ENCODE measurements around the gene RNF8. TPM values are rescaled to one million over a fixed set of nuclear protein-coding genes. Genes with fewer than 3 reads are reported as not detected.
"Not testable (repeated sequence)": the region's sequence is repeated elsewhere in the genome, so short reads cannot be mapped to it uniquely, and the experiment has no call there.

Gene RNF8
- 10 to 100 TPM; 12.7 to 14.4 (median 13.4) TPM for polyA plus RNA-seq
- long read RNA-seq, donor 1, full-length matches to known transcripts = 1 of 23 reads
- long read RNA-seq, donor 1, partial matches to known transcripts = 22 of 23 reads
- long read RNA-seq, donor 1, other reads (novel, unspliced or antisense) = 0 of 23 reads
- long read RNA-seq, donor 2 = 0 reads
- long read RNA-seq, donor 3, full-length matches to known transcripts = 2 of 2 reads
- long read RNA-seq, donor 3, partial matches to known transcripts = 0 of 2 reads
- long read RNA-seq, donor 3, other reads (novel, unspliced or antisense) = 0 of 2 reads
- long read RNA-seq, donor 4 = 0 reads
- long read RNA-seq, donor 5 = 0 reads
- long read RNA-seq, donor 6, full-length matches to known transcripts = 2 of 8 reads
- long read RNA-seq, donor 6, partial matches to known transcripts = 6 of 8 reads
- long read RNA-seq, donor 6, other reads (novel, unspliced or antisense) = 0 of 8 reads
- long read RNA-seq, donor 7, full-length matches to known transcripts = 4 of 9 reads
- long read RNA-seq, donor 7, partial matches to known transcripts = 5 of 9 reads
- long read RNA-seq, donor 7, other reads (novel, unspliced or antisense) = 0 of 9 reads
- long read RNA-seq, donor 8 = 0 reads
- long read RNA-seq, donor 9 = 0 reads
- long read RNA-seq, donor 10, full-length matches to known transcripts = 1 of 9 reads
- long read RNA-seq, donor 10, partial matches to known transcripts = 8 of 9 reads
- long read RNA-seq, donor 10, other reads (novel, unspliced or antisense) = 0 of 9 reads

GRCh38 chr6:37353761-37354525, at the start of gene RNF8:
RNF8 (plus strand) TSS chr6:37353983; CDS start chr6:37354165, 182 bp downstream.
- H3K27ac ChIP-seq (ENCODE audit: low read depth in 1 of 3, low read length in 2 of 3) = peak within 1 kb of the TSS in 2 of 3 donors; percentile 57 to 58

GRCh38 chr6:37304766-37305165, 49.0 kb upstream of the RNF8 start:
- no peaks in the 10 kb centered on the region for H3K27me3 ChIP-seq (ENCODE audit: control insufficient read depth in 3 of 3, insufficient read depth in 3 of 3, low read length in 3 of 3)
- 97 to 98% (median 98%) methylated on average over 7 of the region's 7 CpGs for WGBS, 3 donors
- no peak overlapping the region for H3K27ac ChIP-seq (ENCODE audit: low read depth in 1 of 3, low read length in 2 of 3)
- no peak overlapping the region for H3K4me3 ChIP-seq (ENCODE audit: low read depth in 1 of 3, low read length in 3 of 3)
- peaks cover 9 to 29% (median 14%) of the 10 kb centered on the region in 3 donors for H3K36me3 ChIP-seq (ENCODE audit: control insufficient read depth in 3 of 3, insufficient read depth in 2 of 3, low read depth in 1 of 3, low read length in 3 of 3)
- DNase-seq (no peak), FAIRE-seq (no peak)
- peaks cover 0 to 3% (median 0%) of the 10 kb centered on the region in 3 donors for H3K4me1 ChIP-seq (ENCODE audit: control insufficient read depth in 3 of 3, insufficient read depth in 2 of 3, low read depth in 1 of 3, low read length in 2 of 3)
- H3K9me3 ChIP-seq (ENCODE audit: control insufficient read depth in 2 of 2, insufficient read depth in 1 of 2, low read depth in 1 of 2, low read length in 1 of 2) = no peaks in the 10 kb centered on the region

More at GRCh38 chr6:37353761-37354525, at the start of gene RNF8:
- DNase-seq (peak; percentile 84 to 94), FAIRE-seq (no peak)
- WGBS, 3 donors = 0 to 1% (median 0%) methylated on average over 51 to 54 of the region's 54 CpGs
- H3K4me1 ChIP-seq (ENCODE audit: control insufficient read depth in 3 of 3, insufficient read depth in 2 of 3, low read depth in 1 of 3, low read length in 2 of 3) = peaks cover 0 to 3% (median 0%) of the 10 kb centered on the region in 3 donors
- no peaks in the 10 kb centered on the region for H3K9me3 ChIP-seq (ENCODE audit: control insufficient read depth in 2 of 2, insufficient read depth in 1 of 2, low read depth in 1 of 2, low read length in 1 of 2)
- H3K27me3 ChIP-seq (ENCODE audit: control insufficient read depth in 3 of 3, insufficient read depth in 3 of 3, low read length in 3 of 3) = no peaks in the 10 kb centered on the region
- H3K36me3 ChIP-seq (ENCODE audit: control insufficient read depth in 3 of 3, insufficient read depth in 2 of 3, low read depth in 1 of 3, low read length in 3 of 3) = no peaks in the 10 kb centered on the region
- H3K4me3 ChIP-seq (ENCODE audit: low read depth in 1 of 3, low read length in 3 of 3) = peak within 1 kb of the TSS; percentile 87 to 99 (median 97)

GRCh38 chr6:37305841-37306425, 47.9 kb upstream of the RNF8 start:
- Histone ChIP-seq H3K4me1 (ENCODE audit: control insufficient read depth in 3 of 3, insufficient read depth in 2 of 3, low read depth in 1 of 3, low read length in 2 of 3) (peaks cover 0 to 3% (median 0%) of the 10 kb centered on the region in 3 donors), H3K36me3 (ENCODE audit: control insufficient read depth in 3 of 3, insufficient read depth in 2 of 3, low read depth in 1 of 3, low read length in 3 of 3) (peaks cover 9 to 28% (median 14%) of the 10 kb centered on the region in 3 donors), H3K27ac (ENCODE audit: low read depth in 1 of 3, low read length in 2 of 3) (no peak overlapping the region), H3K9me3 (ENCODE audit: control insufficient read depth in 2 of 2, insufficient read depth in 1 of 2, low read depth in 1 of 2, low read length in 1 of 2) (no peaks in the 10 kb centered on the region), H3K27me3 (ENCODE audit: control insufficient read depth in 3 of 3, insufficient read depth in 3 of 3, low read length in 3 of 3) (no peaks in the 10 kb centered on the region), H3K4me3 (ENCODE audit: low read depth in 1 of 3, low read length in 3 of 3) (no peak overlapping the region)
- 90 to 98% (median 94%) methylated on average over 4 of the region's 4 CpGs for WGBS, 3 donors
- DNase-seq (no peak), FAIRE-seq (no peak)

- peaks cover 6 to 26% (median 12%) of the 10 kb centered on the region in 3 donors for H3K36me3 ChIP-seq (ENCODE audit: control insufficient read depth in 3 of 3, insufficient read depth in 2 of 3, low read depth in 1 of 3, low read length in 3 of 3)
- no peaks in the 10 kb centered on the region for H3K9me3 ChIP-seq (ENCODE audit: control insufficient read depth in 2 of 2, insufficient read depth in 1 of 2, low read depth in 1 of 2, low read length in 1 of 2)
- DNase-seq = no peak
- FAIRE-seq = no peak
- no peaks in the 10 kb centered on the region for H3K27me3 ChIP-seq (ENCODE audit: control insufficient read depth in 3 of 3, insufficient read depth in 3 of 3, low read length in 3 of 3)
- H3K27ac ChIP-seq (ENCODE audit: low read depth in 1 of 3, low read length in 2 of 3) = no peak overlapping the region
- WGBS, 3 donors = 93 to 94% (median 93%) methylated on average over 4 of the region's 4 CpGs
- peaks cover 0 to 3% (median 0%) of the 10 kb centered on the region in 3 donors for H3K4me1 ChIP-seq (ENCODE audit: control insufficient read depth in 3 of 3, insufficient read depth in 2 of 3, low read depth in 1 of 3, low read length in 2 of 3)
- H3K4me3 ChIP-seq (ENCODE audit: low read depth in 1 of 3, low read length in 3 of 3) = no peak overlapping the region
These were observed 47.1 kb upstream of the RNF8 start for GRCh38 chr6:37306624-37307222.

- H3K27ac ChIP-seq (ENCODE audit: low read depth in 1 of 3, low read length in 2 of 3) = not testable (repeated sequence)
- 88 to 91% (median 89%) methylated on average over 10 of the region's 10 CpGs for WGBS, 3 donors
- H3K36me3 ChIP-seq (ENCODE audit: control insufficient read depth in 3 of 3, insufficient read depth in 2 of 3, low read depth in 1 of 3, low read length in 3 of 3) = peaks cover 6 to 21% (median 6%) of the 10 kb centered on the region in 3 donors
These were observed 46.3 kb upstream of the RNF8 start for GRCh38 chr6:37307484-37307883.

GRCh38 chr6:37308069-37308815, 45.5 kb upstream of the RNF8 start:
- WGBS, 3 donors = 57 to 79% (median 75%) methylated on average over 5 of the region's 5 CpGs
- DNase-seq = peak in 1 of 2 donors; percentile 16
- Histone ChIP-seq H3K36me3 (ENCODE audit: control insufficient read depth in 3 of 3, insufficient read depth in 2 of 3, low read depth in 1 of 3, low read length in 3 of 3) (peaks cover 2 to 26% (median 6%) of the 10 kb centered on the region in 3 donors), H3K4me3 (ENCODE audit: low read depth in 1 of 3, low read length in 3 of 3) (no peak overlapping the region), H3K27ac (ENCODE audit: low read depth in 1 of 3, low read length in 2 of 3) (no peak overlapping the region), H3K4me1 (ENCODE audit: control insufficient read depth in 3 of 3, insufficient read depth in 2 of 3, low read depth in 1 of 3, low read length in 2 of 3) (peaks cover 0 to 3% (median 0%) of the 10 kb centered on the region in 3 donors), H3K9me3 (ENCODE audit: control insufficient read depth in 2 of 2, insufficient read depth in 1 of 2, low read depth in 1 of 2, low read length in 1 of 2) (no peaks in the 10 kb centered on the region), H3K27me3 (ENCODE audit: control insufficient read depth in 3 of 3, insufficient read depth in 3 of 3, low read length in 3 of 3) (no peaks in the 10 kb centered on the region)
- FAIRE-seq = no peak

More at GRCh38 chr6:37307484-37307883, 46.3 kb upstream of the RNF8 start:
- not testable (repeated sequence) for H3K4me1 ChIP-seq (ENCODE audit: control insufficient read depth in 3 of 3, insufficient read depth in 2 of 3, low read depth in 1 of 3, low read length in 2 of 3); DNase-seq; H3K27me3 ChIP-seq (ENCODE audit: control insufficient read depth in 3 of 3, insufficient read depth in 3 of 3, low read length in 3 of 3); H3K4me3 ChIP-seq (ENCODE audit: low read depth in 1 of 3, low read length in 3 of 3); FAIRE-seq; H3K9me3 ChIP-seq (ENCODE audit: control insufficient read depth in 2 of 2, insufficient read depth in 1 of 2, low read depth in 1 of 2, low read length in 1 of 2)

GRCh38 chr6:37309046-37309445, 44.7 kb upstream of the RNF8 start:
- DNase-seq = no peak
- WGBS, 3 donors = 94 to 100% (median 96%) methylated on average over 1 of the region's 1 CpG
- no peak for FAIRE-seq

More at GRCh38 chr6:37309046-37309445, 44.7 kb upstream of the RNF8 start:
- Histone ChIP-seq H3K27me3 (ENCODE audit: control insufficient read depth in 3 of 3, insufficient read depth in 3 of 3, low read length in 3 of 3) (no peaks in the 10 kb centered on the region), H3K27ac (ENCODE audit: low read depth in 1 of 3, low read length in 2 of 3) (no peak overlapping the region), H3K9me3 (ENCODE audit: control insufficient read depth in 2 of 2, insufficient read depth in 1 of 2, low read depth in 1 of 2, low read length in 1 of 2) (no peaks in the 10 kb centered on the region), H3K4me1 (ENCODE audit: control insufficient read depth in 3 of 3, insufficient read depth in 2 of 3, low read depth in 1 of 3, low read length in 2 of 3) (peaks cover 0 to 3% (median 0%) of the 10 kb centered on the region in 3 donors), H3K4me3 (ENCODE audit: low read depth in 1 of 3, low read length in 3 of 3) (no peak overlapping the region), H3K36me3 (ENCODE audit: control insufficient read depth in 3 of 3, insufficient read depth in 2 of 3, low read depth in 1 of 3, low read length in 3 of 3) (peaks cover 0 to 29% (median 5%) of the 10 kb centered on the region in 3 donors)

All from small intestine (tissue), 16 donors.